EL (cell line): ENCODE measurements around the gene GSDMA.

Experiments
- DNase-seq: peaks from one replicate; pipeline ENCODE4 v3.0.0-alpha.2; 2016

The GSDMA gene

DNA sequence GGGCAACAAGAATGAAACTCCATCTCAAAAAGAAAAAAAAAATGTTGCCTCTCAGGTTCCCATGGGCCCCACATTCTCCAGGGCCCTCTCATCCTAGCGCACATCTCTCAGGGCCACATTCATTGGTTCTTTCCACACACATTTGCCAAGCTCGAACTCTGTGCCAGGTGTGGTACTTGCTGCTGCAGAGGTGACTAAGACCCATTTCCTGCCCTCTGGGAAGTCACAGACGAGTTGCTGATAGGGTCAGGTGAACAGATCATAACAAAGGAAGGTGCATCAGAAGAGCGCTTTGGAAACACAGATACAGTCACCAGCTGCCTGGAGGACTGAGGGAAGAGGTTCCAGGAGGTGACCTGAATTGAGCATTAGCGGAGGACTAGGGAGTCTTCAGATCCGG, 1.0 kb downstream of the GSDMA start:
- no peak for DNase-seq

DNA sequence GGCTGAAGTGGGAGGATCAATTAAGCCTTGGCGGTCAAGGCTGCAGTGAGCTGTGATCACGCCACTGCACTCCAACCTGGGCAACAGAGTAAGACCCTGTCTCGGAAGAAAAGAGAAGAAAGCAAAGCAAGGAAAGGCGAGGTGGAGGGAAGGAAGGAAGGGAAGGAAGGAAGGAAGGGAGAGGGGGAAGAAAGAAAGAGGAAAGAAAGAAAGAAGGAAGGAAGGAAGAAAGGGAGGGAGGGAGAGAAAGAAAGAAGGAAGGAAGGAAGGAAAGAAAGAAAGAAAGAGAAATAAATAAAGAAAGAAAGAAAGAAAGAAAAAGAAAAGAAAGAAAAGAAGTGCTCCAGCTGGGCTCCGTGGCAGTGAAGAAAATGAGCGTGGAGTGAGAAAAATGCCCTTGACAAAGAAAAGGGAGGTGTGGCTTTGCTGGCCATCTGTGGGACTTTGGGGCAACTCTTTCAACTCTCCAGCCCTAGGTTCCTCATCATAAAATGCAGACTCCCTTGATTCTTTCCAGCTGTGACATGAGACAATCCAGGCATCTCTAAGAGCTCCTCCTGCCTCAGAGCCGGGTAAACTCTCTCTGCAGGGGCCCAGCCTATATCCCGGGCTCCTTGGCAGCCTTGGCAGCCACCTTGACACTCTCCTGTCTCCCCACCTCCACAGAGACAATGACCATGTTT, 2.4 kb downstream of the GSDMA start:
- no peak for DNase-seq

DNA sequence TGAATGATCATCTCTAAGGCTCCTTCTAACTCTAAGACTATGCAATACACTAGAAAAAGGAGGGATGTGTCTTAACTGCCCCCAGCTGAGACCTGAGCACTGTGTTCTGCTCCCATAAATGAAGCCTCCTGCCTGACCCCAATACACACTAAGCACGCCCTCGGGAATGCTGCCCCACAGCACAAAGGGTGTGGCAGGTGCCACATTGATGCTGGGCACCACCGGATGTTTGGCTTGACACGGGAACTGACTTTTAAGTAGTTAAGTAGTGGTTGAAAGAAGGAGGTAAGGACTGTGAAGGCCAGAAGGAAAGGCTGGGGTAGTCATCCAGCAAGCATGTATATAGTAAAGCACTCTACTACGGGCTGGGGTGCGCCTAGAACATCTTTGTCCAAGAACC, 4.0 kb downstream of the GSDMA start:
- DNase-seq: no peak

DNA sequence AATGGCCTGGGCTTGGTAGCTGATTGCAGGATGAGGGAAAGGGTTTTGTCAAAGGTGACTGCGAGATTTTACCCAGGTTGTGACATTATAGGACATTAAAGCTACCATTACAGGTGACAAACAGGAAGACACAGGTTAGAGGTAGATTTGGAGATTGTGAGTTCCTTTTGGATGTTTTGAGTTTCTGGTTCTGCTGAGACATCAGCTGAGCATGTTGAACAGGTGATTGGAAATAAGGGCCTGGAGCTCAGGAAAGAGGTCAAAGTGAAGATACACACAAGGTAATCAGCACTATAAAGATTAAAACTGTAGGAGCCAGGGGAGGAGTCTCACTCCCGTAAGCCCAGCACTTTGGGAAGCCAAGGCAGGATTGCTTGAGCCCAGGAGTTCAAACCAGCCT, 6.0 kb downstream of the GSDMA start:
- no peak for DNase-seq

DNA sequence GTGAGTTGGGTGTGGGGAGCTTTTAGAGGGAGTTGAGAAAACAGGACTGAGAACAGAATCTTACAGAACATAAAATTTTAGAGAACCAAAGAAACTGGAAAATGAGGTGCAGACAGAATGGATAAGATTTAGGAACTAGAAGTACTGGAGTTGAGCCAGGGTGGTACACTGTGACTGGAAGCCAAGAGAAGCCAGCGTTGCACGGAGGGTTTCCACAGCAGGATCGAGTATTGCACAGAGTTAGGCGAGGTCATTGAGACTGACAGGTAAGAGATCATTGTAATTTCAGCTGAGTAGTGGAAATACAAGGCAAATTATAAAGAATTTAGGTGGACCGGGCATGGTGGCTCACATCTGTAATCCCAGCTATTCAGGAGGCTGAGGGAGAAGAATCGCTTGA, 6.6 kb downstream of the GSDMA start:
- DNase-seq: no peak

DNA sequence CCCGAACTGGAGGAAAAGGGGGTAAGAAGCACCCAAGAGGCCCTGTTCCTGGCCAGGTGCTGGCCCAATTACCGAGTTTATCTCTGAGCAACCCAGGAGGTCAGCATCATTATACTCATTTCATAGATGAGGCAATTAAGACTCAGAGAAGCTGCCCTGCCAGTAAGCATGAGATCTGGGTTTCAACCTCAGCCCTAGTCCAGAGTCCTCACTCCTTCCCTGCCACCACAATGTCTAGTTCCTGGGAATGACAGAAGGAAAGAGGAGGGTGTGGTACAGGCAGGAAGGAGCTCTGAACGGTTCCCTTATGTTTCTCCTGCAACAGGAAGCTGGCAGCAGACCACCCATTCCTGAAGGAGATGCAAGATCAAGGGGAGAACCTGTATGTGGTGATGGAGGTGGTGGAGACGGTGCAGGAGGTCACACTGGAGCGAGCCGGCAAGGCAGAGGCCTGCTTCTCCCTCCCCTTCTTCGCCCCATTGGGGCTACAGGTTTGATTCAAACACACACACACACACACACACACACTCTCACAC, 7.4 kb downstream of the GSDMA start:
- no peak for DNase-seq

- DNase-seq: no peak
Measured at GRCh38 chr17:39971076-39971603, 8.3 kb downstream of the GSDMA start.

- DNase-seq: no peak
Measured at GRCh38 chr17:39972271-39972670, 9.5 kb downstream of the GSDMA start.

GRCh38 chr17:39973496-39973895, 10.7 kb downstream of the GSDMA start:
- DNase-seq: no peak

- DNase-seq: no peak
Measured at GRCh38 chr17:39974433-39974832, 11.6 kb downstream of the GSDMA start.

- DNase-seq: no peak
Measured at GRCh38 chr17:39975801-39976200, 13.0 kb downstream of the GSDMA start.

DNA sequence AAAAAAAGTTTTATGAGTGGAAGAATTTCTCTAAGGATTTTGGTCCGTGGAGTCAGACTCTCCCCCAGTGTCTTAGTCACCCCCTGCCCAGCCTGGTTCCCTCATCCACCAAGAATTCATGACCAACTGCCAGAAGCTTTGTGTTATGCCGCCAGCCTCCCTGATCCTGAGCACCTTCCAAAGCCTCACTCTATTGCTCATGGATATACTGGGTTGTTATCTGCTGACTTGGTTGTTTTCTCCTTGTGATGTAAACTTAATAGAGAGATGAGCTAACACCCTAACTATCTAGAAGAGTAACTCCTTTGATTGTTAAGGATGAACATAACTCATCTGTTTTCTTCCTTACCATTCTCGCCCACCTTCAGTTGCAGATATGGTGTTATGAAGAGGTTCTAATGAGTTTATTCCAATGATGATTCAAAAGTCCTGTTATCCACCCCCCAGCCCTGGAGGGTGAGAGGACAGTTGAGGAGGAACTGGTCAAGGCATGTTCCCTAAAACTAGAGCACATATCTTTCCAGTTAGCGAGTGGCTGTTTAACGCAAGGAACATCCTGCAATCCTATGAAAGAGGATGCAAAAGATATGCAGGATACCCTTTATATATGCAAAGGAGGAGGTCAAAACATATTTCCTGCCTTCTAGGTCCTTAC, 16.3 kb downstream of the GSDMA start:
- DNase-seq: peak; percentile 97

- peak; percentile 63 for DNase-seq
Measured at GRCh38 chr17:39979893-39980350, 17.1 kb downstream of the GSDMA start.

DNA sequence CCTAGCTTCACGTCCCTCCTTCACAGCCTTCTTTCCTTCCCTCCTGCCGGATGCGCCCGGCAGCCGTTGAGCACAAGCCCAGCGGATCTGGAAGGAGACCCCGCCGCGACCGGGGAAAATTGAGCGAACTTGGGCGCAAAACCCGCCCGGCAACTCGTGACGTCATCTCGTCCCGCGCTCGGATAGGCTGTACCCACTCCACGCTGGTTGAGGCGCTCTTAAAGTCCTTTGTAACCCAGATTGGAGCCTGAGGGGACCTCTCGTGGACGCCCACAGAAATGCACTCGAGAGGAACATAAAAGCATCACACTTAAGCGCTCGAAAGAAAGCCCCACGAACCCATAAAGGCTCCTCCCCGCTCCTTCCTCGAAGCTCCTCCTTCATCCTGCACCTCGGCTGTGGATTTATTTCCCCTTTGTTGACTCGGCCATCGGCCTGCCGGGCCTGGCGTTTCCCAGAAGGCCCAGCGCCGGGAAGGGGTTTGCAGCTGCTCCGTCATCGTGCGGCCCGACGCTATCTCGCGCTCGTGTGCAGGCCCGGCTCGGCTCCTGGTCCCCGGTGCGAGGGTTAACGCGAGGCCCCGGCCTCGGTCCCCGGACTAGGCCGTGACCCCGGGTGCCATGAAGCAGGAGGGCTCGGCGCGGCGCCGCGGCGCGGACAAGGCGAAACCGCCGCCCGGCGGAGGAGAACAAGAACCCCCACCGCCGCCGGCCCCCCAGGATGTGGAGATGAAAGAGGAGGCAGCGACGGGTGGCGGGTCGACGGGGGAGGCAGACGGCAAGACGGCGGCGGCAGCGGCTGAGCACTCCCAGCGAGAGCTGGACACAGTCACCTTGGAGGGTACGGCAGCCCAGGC, 17.8 kb downstream of the GSDMA start, which contains the start of gene PSMD3:
TSS of gene PSMD3 (plus strand) at position 457 of the 856 bp plus-strand sequence. CDS start at position 621, 164 bp downstream.
- peak; percentile 100 for DNase-seq

DNA sequence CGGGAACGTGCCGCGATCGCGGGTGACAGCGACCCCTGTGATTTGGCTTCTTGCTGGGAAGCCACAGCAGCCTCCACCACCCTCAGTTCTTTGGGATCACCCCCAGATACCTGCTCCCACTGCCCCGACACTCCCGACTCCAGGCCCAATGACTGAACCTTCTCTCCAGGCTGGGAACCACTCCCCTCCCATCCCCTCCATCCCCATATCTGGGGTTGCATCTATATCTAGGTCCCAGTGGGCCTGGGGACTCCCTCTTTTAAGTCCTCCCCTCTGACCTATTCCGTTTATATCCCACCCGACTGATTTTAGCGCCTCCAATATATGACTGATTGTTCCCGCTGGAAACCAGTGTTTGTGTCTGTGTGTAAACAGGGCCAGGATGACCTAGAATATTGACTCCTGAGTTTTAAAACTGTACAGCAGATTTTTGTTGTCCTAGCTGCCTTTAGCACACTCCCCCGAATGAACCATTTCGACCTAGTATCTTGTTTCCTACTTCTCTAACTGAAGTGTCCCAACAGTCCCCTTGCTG, 18.5 kb downstream of the GSDMA start:
- DNase-seq: no peak

DNA sequence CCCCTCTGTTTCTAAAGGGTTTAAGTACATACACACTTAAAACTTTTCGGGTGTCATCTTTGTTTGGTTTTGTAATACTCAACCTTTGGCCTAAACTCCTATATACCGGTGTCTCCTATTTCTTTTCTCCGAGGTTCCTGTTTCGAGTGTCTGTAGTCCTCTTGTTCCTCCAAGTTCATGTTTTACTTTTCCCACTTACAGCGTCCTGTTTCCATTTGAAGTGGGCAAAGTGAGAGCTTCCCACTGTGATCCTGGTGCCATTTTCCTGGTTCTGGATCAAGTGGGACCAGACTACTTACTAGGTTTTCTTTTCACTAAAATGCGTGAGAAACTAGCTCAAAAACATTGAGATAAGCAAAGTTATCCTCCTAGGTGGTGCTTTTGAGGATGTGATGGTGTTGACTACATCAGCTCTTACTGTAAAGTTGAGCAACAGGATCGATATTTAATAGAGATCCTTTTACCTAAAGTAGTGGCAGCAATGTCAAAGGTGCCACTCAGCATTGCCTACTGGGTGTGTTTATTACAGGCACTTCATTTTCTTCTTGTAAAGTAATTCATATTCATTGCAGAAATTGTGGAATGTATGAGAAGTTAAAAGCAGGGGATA, 19.1 kb downstream of the GSDMA start:
- no peak for DNase-seq

- no peak for DNase-seq
Measured at GRCh38 chr17:39988206-39988810, 25.5 kb downstream of the GSDMA start.

DNA sequence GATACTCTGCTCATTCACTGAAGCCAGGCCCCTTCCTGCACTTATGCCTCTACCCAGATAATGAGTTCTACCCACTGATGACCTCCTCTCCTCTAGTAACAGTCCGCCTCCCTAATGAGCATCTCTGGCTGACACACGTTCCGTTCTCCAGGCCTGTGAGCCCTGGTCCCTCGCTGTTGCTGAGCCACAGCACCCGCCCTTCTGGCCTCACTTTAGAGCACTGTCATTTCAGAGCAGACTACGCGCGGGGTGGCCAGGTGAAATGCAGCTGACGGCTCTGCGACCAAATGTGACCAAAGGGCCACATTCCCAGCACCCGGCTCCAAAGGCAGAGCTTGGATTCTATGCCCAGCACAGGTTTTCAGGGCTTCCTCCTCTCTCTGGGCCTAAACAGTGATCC, 31.6 kb downstream of the GSDMA start:
- no peak for DNase-seq

- DNase-seq: no peak
Measured at GRCh38 chr17:39995438-39995837, 32.6 kb downstream of the GSDMA start.

GRCh38 chr17:39996162-39996561, 33.4 kb downstream of the GSDMA start:
- DNase-seq: no peak

DNA sequence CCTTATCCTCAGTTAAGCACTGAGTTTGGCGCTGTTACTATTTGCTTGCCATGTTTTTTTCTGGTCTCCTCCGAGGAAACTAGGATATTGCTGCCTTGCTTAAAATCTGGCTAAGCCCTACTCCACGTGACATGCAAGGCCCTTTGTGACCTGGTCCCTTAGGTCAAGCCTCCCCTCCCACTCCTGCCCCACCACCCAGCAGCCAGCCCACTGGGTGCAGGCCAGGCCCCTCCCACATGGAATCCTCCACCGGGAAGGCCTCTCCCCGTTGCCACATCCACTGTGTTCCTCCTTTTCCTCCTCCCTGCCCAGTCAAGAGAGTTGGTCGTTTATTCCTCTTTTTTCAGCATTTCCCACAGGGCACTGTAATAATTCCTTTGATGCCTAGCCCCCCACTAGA, 34.0 kb downstream of the GSDMA start:
- no peak for DNase-seq

- DNase-seq: no peak
Measured at GRCh38 chr17:39997543-39997942, 34.7 kb downstream of the GSDMA start.
